Activated T-cell treated with anti-CD3 and anti-CD28 coated beads for 24 hours (primary cell): ENCODE data around the gene XKR7.

Experiments
- DNase-seq: peaks from one replicate; pipeline ENCODE4 v3.0.0-alpha.2; 2020; ENCODE audit warnings: low read depth

The XKR7 gene

DNA sequence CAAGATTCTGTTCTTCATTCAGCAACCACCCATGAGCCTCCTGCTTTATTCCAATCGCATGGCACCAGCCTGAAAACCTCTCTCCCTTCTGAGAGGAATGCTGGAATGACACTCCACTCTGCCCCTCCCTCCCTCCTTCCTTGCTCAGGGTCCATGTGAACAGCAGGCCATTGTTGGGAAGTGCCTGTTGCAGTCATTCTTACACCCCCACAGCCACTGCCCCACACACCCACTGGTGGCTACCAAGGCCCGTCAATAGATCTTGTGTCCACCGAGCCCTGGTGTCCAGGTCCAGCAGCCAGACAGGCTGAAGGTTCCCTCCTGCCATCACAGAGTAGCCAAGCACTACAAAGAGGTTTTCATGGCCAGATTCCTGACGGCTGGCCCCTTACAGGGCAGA is 22.6 kb upstream of the XKR7 start:
- DNase-seq: no peak

DNA sequence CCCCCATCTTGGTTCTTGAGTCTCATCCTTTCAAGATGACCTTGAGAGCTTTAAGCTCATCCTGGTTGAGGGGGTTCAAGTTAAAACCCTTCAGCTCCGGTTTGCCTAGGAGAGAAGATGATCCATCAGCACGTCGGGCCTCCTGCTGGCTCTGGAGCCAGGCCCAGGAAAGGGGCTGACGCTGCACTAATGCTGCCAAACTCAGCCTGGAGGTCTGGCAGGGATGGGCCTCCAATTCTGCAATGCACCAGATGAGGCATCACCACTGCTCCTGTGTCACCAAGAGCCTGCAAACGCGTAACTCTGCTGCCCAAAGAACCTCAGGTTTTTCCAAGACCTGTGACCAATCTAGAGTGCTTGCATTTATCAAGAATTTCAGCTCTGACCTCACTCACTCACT is 22.2 kb upstream of the XKR7 start:
- no peak for DNase-seq

- no peak for DNase-seq
Measured at GRCh38 chr20:31948008-31948407, 19.9 kb upstream of the XKR7 start.

DNA sequence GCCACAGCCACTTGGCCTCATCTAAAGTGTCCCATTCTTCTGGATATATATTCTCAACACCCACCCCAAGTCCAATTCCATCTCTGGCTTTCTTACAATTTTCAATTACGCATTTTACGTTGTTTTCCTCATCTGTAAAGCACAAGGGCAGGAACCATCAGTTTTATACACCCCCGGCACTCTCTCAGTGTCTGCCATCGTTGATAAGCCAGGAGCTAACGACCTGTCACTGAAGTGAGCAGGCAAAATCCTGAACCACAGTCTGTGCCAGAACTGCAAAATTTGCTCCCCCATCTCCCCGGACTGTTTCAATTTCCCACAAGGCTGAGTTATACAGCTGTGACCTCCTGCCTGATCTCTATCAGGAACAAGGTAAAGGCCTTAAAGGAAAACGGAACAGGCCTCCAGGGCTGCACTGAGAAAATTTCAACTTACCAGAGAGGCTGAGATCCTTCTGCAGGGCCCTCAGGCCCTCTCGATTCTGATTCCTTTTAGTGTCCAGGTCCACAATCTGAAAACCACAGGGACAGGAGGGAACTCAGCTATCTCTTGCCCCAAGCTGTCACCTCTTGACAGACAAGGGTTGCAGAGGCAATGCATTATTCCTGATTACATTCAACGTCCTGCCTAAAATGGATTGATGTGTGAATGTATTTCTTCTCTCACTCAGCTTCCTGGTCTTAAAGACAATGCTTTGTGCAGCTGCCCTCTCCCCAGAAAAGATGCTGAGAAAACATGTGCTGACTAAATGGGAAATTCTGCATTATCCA is 17.9 kb upstream of the XKR7 start:
- DNase-seq: no peak

- no peak for DNase-seq
Measured at GRCh38 chr20:31951203-31951529, 16.8 kb upstream of the XKR7 start.

DNA sequence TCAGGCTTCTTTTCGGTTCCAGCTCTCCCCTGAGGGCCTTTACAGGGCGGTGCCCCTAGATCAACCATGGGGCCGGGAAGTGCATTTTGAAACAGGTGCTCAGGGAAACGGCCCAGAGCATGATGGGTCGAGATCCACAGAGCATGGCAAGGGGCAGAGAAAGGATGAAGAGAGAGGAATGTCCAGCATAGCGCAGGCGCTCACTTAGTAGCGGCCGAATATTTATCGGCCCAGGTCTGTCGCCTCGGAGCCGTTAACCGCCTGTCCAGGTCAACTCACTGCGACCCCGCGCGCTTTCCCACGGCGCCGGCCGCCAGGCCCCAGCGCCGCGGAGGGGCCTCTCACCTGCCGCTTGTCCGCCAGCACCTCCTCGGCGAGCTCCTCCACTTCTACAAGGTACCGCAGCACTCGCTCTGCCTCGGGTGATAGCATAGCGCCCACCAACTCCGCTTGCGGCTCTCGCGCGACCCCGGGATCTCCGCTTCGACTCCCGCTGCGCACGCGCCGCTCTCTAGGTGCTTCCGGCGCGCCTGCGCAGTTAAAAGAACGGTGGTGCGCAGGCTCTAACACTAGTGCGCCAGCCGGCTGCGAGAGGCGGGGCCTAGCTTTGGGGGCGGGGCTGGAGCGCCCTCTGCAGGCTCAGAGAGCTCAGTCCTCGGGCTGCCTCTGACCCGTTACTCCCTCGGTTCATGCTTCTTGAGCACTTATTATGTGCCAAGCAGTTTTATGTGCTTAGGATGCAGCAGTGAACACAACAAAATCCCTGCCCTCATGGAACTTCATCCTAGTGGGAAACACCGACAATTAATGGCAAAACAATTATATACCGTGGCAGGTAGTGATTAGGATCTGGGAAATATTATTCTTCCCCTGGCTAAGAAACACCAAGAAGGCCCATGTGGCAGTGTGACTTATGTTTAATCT is 16.2 kb upstream of the XKR7 start, which contains the start of gene PDRG1:
TSS of gene PDRG1 (minus strand) at position 517 of the 924 bp plus-strand sequence. CDS start at position 432, 85 bp downstream.
- peak; percentile 97 for DNase-seq

- no peak for DNase-seq
Measured at GRCh38 chr20:31953556-31954148, 14.3 kb upstream of the XKR7 start.

- DNase-seq: no peak
Measured at GRCh38 chr20:31954500-31954899, 13.5 kb upstream of the XKR7 start.

- DNase-seq: no peak
Measured at GRCh38 chr20:31956556-31957526, 11.1 kb upstream of the XKR7 start.

DNA sequence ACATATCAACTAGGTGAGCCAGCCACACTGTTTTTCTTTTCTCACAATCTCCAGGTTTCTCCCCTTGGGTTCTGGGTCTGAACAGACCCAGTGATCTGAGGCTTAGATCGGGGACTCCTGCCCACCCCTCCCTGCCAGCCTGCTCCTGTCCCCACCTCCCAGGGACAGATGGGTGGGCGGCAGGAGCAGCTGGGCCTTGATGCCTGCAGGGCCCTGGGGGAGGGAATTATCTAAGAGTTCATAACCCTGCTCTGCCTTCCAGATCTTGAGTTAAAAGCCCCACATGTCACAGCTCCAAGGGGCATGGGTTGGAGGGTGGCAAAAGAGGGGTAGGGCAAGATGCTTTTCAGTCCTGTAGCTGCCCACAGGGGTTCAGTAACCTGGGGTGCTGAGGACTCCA is 5.2 kb upstream of the XKR7 start:
- no peak for DNase-seq

DNA sequence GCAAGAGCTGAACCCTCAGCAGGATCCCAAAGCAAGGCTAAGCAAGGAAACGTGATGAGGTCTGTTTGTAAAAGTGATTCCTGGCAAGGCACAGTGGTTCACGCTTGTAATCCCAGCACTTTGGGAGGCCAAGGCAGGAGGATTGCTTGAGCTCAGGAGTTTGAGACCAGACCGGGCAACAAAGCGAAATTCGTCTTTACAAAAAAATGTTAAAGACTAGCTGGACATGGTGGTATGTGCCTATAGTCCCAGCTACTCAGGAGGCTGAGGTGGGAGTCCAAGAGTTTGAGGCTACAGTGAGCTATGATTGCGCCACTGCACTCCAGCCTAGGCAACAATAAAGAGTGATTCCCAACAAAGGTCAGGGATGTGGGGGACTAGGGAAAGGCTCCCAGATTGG is 4.1 kb upstream of the XKR7 start:
- DNase-seq: no peak

DNA sequence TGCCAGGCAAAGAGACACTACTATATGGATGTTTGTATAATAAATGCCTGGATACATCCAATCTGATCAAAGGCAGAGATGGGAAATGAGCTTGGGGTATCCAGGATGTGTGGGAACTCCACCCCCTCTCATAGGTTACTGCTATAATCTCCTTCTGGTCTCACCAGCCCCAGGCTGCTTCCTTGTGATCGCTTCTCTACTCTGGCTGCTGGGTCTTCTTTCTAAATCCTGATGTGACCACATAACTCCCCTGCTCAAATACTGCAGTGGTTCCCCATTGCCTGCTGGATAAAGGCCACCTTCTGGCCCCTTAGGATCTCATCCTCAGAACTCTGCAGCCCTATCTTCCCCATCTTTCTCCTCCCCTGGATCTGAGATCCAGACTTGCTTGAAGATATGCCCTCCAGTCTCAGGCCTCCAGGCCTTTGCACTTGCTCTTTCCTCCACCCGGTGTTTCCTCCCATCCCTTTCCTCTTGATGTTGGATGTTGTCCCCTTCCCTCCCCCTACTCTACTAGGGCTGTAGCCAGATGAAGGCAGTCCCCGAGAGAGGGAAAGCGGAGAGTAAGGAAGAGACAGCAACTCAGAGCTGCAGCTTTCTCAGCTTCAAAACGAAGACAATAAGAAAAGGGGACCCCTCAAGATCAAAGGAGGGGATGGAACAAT is 828 bp upstream of the XKR7 start:
- DNase-seq: no peak

GRCh38 chr20:31968291-31969126 is 558 bp downstream of the XKR7 start:
- peak; percentile 73 for DNase-seq

DNA sequence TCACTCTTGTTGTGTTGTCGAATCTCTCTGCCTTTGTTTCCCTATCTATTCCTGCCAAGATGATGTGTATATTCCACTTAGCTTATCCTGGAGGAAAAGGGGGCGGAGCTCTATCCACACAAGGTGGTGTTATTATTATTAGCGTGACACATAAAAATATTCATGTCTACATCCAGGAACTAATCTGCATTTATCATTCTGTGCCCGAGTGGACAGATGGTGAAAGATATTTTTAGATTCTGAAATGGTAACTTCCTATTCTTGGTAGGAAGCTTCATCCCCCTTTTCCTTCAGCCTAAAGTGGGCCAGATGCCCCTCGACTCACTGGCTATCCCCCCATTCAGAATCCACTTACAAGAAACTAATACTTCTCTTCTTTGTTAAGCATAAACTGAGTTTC is 2.0 kb downstream of the XKR7 start:
- DNase-seq: no peak

DNA sequence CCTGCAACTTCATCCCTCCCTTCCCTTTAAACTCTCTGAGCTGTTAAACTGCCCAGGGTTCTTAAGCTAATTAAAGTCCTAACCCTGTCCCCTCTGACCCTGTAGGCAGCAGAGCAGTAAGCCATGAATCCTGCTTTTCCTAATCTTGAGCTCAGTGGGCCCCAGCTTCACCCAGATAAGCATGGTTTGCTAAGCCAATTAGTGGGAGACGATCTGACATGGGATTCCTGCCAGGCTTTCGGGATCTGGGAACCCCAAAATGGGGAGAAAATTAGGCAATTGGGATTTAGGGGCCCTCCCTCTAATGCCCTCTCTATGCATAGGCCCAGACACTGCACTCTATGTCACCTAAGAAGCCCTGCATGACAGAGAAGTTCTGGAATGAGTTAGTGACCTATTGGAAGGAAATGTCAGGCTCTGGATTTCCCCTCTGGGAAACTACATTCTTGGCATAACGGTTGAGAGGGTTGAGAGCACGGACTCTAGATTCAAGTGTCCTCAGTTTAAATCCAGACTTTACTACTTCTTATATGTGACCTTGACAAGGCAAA is 4.6 kb downstream of the XKR7 start:
- DNase-seq: no peak

- no peak for DNase-seq
Measured at GRCh38 chr20:31974296-31974695, 6.3 kb downstream of the XKR7 start.

DNA sequence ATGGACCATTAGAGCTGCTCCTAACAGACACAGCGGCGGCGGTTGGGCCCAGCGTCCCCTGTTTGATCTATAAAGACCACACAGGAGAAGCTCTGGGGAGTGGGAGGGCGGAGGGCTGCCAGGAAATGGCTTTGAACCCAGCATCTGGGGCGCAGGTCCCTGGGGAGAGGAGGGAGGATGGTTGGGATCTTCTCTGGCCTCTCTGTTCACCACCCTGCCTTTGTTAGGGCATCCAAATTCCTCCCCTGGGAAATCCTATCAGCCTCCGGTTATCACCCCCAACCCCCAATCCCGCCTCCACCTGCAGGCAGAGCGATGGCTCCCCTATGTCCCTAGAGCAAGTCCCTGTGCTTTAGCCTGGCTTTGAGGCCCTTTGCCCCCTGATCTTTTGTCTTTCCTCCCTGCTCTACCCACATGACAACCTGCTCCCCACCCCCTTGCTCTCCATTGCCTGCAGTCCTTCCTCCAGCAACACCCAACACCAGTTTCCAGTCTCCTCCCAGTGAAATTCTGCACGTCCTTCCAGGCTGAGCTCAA is 7.1 kb downstream of the XKR7 start:
- no peak for DNase-seq

GRCh38 chr20:31975874-31976273 is 7.9 kb downstream of the XKR7 start:
- no peak for DNase-seq

DNA sequence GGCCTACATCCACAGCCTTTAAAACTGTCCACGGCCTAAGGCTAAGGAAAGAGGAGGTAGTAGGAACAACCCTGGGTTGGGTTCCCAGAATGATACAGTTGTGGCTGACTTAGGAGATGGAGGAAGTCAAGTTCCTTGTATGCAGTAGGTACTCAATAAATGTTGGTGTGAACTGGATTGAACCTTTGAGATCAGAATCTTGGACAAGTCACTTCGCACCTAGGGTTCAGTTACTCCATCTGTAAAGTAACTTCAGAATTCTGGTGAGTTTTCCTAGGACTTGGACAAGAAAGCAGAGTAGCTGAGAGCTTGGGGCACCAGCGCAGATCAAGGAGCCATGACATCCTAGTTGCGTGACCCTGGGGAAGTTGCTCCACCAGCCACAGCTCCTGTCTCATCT is 9.1 kb downstream of the XKR7 start:
- no peak for DNase-seq
